OCI-LY1 (cell line): ENCODE measurements around the gene CEBPG.

Experiments used
- EZH2 ChIP-seq: fragments of 200-600 bp; sonication (generic), shearing (Covaris generic); IDR thresholded peaks from 2 replicates; pipeline ENCODE4 v1.8.0; 2017; ENCODE audit warnings: borderline replicate concordance, mixed run types, mild to moderate bottlenecking, antibody characterized with exemption, low read length, moderate library complexity, mixed read lengths
- TF ChIP-seq, protein P1 (sequence below): fragments of 200-600 bp; sonication (generic), shearing (Covaris generic); IDR thresholded peaks from 2 replicates; pipeline ENCODE4 v1.5.1; 2017; ENCODE audit warnings: mild to moderate bottlenecking, antibody characterized with exemption, low read length, moderate library complexity, mixed read lengths

DNA sequence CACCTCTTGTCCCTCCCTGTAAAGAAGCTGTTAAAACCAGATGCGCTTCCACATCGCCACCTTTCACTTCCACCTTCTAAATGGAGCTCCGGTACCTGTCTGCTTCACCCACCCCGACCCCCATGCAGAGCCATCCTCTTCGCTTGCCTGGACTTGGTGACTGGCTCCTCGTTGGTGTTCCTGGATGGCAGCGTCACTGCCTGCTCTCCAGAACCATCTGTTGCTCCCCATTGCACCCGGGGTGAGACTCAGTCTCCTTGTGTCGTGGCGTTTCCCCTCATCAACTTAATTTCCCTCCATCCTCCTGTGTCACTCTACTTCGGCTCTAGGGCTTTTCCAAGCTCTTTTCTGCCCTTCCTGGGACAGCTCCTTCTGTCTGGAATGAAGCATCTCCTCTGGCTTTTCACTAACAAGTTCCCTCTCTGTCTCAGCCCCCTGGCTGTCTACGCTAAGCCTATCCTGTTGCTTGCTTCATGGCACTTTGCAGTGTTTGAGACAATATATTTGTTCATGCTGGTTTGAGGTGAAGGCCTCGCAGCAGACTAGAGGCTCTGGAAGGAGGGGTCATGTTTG lies 10.3 kb downstream of the CEBPG start:
- TF ChIP-seq, protein P1, sequence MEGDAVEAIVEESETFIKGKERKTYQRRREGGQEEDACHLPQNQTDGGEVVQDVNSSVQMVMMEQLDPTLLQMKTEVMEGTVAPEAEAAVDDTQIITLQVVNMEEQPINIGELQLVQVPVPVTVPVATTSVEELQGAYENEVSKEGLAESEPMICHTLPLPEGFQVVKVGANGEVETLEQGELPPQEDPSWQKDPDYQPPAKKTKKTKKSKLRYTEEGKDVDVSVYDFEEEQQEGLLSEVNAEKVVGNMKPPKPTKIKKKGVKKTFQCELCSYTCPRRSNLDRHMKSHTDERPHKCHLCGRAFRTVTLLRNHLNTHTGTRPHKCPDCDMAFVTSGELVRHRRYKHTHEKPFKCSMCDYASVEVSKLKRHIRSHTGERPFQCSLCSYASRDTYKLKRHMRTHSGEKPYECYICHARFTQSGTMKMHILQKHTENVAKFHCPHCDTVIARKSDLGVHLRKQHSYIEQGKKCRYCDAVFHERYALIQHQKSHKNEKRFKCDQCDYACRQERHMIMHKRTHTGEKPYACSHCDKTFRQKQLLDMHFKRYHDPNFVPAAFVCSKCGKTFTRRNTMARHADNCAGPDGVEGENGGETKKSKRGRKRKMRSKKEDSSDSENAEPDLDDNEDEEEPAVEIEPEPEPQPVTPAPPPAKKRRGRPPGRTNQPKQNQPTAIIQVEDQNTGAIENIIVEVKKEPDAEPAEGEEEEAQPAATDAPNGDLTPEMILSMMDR = no peak
- no peak for TF ChIP-seq EZH2
